Right hindlimb (tissue), 1 donor: ENCODE results near the gene IQGAP2.
"Not testable (repeated sequence)": the region's sequence is repeated elsewhere in the genome, so short reads cannot be mapped to it uniquely, and the experiment has no call there.

ENCODE experiments used
- DNase-seq: peaks from one replicate; pipeline ENCODE4 v3.0.0-alpha.2; 2018

IQGAP2 gene

GRCh38 chr5:76514713-76515112, 111.6 kb downstream of the IQGAP2 start:
- no peak for DNase-seq

GRCh38 chr5:76517334-76517733, 114.2 kb downstream of the IQGAP2 start:
- no peak for DNase-seq

- DNase-seq: not testable (repeated sequence)
Observed at GRCh38 chr5:76518246-76518645, 115.2 kb downstream of the IQGAP2 start.

- DNase-seq: peak; percentile 71
Observed at GRCh38 chr5:76521240-76521758, 118.2 kb downstream of the IQGAP2 start.

GRCh38 chr5:76522103-76522935, 119.2 kb downstream of the IQGAP2 start:
- DNase-seq: no peak

GRCh38 chr5:76524101-76524835, 121.2 kb downstream of the IQGAP2 start:
- no peak for DNase-seq

GRCh38 chr5:76524868-76525267, 121.8 kb downstream of the IQGAP2 start:
- DNase-seq: peak; percentile 41

- no peak for DNase-seq
Observed at GRCh38 chr5:76525956-76526355, 122.9 kb downstream of the IQGAP2 start.

GRCh38 chr5:76526950-76527583, 124.0 kb downstream of the IQGAP2 start:
- DNase-seq: no peak

- DNase-seq: no peak
Observed at GRCh38 chr5:76527685-76528161, 124.6 kb downstream of the IQGAP2 start.

- DNase-seq: no peak
Observed at GRCh38 chr5:76528547-76529331, 125.7 kb downstream of the IQGAP2 start.

GRCh38 chr5:76529464-76530344, 126.6 kb downstream of the IQGAP2 start:
- DNase-seq: no peak

- DNase-seq: no peak
Observed at GRCh38 chr5:76532052-76532451, 129.0 kb downstream of the IQGAP2 start.

GRCh38 chr5:76532973-76533372, 129.9 kb downstream of the IQGAP2 start:
- no peak for DNase-seq

GRCh38 chr5:76535577-76535976, 132.5 kb downstream of the IQGAP2 start:
- no peak for DNase-seq

GRCh38 chr5:76537073-76537543, 134.0 kb downstream of the IQGAP2 start:
- no peak for DNase-seq

- no peak for DNase-seq
Observed at GRCh38 chr5:76542241-76542640, 139.2 kb downstream of the IQGAP2 start.

- peak; percentile 28 for DNase-seq
Observed at GRCh38 chr5:76542887-76543690, 140.0 kb downstream of the IQGAP2 start.

GRCh38 chr5:76544268-76544926, 141.3 kb downstream of the IQGAP2 start:
- peak; percentile 53 for DNase-seq

- DNase-seq: no peak
Observed at GRCh38 chr5:76545184-76545583, 142.1 kb downstream of the IQGAP2 start.
